ENCODE data around the gene P2RX6.
"Not testable (repeated sequence)": the region's sequence is repeated elsewhere in the genome, so short reads cannot be mapped to it uniquely, and the experiment has no call there.

P2RX6 gene

DNA sequence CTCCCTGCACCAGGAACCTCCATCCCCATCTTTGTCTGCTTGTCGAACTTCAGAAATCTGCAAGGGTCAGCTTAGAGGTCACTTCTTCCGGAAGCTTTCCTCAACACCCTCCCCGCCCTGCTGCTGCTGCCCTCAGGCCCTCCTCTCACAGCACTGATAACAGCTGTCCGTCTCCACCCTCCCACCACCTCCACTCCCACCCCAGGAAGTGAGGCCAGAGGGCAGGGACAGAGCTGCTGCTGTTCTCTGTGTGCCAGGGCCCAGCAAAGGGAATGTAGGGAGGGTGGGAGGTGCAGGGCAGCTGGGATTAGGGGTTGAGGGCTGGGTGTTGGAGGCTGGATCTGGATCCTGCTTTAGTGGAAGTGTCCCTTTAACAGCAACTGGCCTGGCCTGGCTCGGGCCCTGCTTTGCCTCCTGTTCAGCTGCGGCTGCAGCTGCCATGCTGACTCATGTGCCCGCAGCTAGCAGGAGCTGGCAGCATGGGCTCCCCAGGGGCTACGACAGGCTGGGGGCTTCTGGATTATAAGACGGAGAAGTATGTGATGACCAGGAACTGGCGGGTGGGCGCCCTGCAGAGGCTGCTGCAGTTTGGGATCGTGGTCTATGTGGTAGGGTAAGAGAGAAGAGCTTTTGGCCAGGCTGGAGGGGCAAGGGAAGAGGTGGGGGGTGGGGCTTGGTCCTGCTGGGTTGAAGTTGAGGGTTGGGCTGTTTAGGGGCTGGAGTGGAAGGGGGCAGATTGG lies at the start of gene P2RX6:
P2RX6 (plus strand) TSS at position 440 of the 740 bp plus-strand sequence; CDS start at position 450, 10 bp downstream.
- DNase-seq (ENCODE audit: low read depth in 2 of 2, low spot score in 1 of 2), result no peak

DNA sequence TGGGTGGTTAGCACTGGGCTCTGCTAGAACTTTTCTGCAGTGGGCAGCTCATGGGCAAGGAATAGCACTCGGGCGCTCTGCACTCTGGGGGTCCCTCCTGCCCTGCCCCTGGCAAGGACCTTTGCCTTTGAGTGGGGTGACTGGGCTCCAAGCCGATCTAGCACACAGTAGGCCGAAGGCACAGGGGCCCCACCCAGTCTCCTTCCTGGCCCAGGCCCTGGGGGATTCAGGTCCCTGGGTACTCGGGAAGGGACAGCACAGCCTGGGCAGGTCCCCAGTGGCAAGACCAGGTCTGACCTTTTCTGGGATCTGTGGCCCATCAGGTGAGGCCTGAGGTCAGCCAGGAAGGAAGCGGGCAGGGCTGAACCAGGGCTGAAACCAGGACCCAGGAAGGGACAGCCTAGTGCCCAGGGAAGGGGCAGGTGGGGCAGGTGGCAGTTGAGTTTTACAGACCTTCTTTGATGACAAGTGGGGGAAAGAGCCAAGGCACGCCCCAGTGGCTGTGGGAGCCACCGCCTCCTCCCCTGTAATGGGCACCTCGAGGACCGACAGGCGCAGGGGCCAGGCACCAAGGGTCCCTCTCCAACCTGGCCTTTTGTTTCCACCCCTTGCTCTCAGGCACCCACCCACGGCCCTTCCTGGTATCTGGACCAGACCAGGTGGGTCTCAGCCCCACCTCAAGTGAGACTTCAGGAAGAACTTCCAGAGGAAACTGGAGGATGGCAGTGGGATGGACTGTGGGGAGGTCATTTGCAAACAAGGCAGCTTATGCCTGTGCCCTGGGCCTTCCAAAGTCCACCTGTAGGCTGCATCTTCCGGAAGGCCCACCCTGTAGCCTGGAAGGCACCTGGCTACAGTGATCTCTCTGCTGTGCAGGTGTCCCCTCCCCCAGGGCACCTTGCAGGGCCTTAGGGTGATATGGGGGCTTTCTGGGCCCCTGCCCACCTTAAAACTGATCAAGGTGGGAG lies 48.8 kb upstream of the P2RX6 start:
- DNase-seq (ENCODE audit: low read depth in 2 of 2, low spot score in 1 of 2), result no peak

DNA sequence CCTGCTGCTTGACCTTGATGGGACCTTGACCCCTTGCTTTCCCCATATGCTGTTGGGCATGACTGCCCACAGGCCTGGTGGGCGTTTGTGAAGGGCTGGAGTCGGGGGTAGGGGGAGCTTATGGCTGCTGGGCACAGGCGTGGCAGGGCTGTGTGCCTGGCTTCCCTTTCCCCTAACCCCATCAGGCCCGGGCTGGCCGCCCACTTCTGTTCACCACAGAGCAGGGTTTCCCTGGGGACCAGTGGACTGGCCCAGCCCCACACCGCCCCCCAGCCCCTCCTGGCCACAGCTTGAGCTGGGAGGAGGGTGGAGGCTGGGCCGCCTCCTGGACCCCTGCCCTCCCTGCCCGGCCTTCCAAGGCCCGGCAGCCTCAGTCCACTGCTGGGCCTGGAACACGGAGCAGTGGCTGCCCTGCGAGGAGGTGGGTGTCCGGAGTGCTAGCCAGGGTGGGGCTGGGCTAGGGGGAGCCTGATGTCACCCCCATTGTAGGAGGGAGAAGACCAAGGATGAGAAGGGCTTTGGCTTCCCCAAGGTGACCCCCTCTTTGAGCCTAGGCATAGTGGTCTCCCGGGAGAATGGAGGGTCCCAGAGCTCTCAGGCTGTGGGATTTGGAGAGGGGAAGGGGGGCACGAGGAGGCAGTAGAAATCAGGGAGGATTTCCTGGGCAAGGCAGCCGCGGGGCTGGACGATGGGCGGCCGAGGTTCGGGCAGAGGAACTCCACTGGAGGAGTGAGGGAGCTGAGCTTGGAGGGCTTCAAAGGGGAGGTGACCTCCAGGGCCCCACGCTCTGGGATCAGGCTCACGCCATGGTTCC lies 47.9 kb upstream of the P2RX6 start, which contains the start of gene AIFM3:
AIFM3 (plus strand) TSS at position 373 of the 814 bp plus-strand sequence. CDS start 690 bp downstream, outside the sequence.
- DNase-seq (ENCODE audit: low read depth in 2 of 2, low spot score in 1 of 2), result no peak

DNA sequence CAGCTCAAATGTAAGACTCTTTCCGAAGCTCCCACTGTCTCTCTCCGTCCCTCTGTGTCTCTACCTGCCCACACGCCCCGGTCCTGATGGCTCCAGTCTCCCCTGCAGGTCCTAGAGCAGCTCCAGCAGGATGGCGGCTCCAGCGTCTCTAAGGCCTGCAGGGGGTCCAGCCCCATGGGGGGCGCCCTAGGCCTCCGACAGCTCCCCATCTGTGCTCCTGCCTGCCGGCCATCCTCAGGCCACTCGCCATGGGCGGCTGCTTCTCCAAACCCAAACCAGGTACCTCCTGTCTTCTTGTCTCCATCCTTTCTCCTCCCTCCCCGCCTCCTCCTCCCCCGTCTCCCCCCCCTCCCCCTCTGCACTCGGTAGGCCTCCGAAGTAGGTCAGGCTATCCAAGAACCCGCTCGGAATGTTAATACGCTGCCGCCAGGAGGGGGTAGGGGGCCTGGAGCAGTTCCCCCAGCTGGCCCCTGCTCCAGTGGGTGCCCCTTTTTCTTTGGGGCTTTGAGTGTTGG lies 47.2 kb upstream of the P2RX6 start:
- DNase-seq (ENCODE audit: low read depth in 2 of 2, low spot score in 1 of 2), result no peak

DNA sequence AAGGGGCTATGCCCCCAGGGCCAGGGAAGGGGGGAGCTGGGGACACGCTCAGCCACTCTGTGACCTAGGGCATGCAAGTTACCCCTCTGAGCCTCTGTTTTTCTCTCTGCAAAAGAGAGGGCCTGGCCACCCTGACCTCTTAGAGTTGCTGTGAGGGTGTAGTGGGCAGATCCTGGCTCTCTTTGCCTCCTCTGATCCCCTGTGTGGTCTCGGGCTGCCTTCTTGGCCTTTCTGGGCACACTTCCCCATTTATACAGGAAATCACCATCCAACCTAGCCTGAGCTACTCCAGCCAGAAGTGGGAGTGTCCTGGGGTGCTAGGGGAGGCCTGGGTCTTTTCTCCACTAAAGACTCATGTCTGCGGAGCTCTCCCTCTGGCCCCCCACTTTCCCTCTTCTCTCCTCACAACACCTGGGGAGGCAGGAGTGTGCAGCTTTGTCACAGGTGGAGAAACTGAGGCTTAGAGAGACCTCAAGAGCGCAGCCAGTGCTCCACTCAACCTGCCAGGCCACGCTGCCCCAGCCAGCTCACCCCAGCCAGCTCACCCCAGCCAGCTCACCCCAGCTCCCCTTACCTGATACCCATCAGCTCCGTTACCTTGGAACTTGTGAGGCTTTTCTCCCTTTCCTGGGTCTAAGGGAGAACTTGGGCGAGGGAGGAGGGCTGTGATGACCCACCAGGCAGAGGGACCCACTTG lies 46.5 kb upstream of the P2RX6 start:
- DNase-seq (ENCODE audit: low read depth in 2 of 2, low spot score in 1 of 2), result no peak

DNA sequence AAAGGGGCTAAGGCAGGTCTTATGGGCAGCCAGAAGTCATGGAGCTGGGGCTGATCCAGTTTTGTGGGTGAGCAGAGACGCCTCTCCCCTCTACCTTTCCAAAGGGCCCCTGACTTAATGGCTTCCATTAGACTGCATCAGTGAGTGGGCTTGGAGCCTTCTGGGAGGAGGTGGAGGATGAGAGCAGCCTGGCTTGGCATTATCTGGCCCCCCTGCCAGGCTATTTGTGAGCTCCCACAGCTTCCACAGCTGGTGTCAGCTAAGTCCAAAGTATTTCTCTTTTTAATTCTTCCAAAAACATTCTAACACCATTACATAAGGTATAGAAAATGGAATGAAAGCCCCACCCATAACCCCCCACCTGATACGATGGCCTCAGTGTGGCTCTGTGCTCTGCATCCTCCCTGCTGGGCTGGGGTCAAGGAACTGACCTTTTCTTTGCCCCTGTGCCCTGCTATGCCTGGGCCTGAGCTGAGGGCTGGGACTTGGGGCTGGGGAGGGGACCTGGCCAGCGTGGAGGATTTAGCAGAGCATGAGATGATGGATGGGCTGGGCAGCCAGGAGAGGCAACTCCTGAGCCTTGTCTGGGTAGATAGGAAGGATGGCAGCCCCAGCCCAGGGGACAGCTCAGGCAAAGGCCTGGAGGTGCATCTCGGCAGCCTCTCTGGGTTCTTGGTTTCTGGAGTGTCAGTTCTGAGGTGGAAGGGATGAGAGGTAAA lies 43.9 kb upstream of the P2RX6 start:
- DNase-seq (ENCODE audit: low read depth in 2 of 2, low spot score in 1 of 2), result no peak

DNA sequence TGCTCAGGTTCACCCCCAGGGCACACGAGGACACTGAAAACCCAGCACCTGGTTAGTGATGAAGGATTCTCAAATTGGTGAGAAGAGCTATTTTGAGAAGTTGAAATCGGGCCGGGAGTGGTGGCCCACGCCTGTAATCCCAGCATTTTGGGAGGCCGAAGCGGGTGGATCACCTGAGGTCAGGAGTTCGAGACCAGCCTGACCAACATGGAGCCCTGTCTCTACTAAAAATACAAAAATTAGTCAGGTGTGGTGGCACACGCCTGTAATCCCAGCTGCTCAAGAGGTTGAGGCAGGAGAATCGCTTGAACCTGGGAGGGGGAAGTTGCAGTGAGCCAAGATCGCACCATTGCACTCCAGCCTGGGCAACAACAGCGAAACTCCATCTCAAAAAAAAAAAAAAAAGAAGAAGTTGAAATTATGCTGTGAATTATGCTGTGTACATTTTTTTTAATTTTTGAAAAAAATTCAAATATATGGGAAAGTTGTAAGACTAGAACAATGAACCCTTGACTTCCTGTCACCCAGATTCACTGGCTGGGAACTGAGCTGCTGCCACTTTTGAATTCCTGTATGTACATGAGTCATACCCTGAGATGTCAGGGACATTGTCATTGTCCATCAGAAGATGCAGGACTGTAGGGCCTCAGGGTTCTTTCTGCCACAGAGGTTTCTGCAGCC lies 42.8 kb upstream of the P2RX6 start:
- DNase-seq (ENCODE audit: low read depth in 2 of 2, low spot score in 1 of 2), result not testable (repeated sequence)

DNA sequence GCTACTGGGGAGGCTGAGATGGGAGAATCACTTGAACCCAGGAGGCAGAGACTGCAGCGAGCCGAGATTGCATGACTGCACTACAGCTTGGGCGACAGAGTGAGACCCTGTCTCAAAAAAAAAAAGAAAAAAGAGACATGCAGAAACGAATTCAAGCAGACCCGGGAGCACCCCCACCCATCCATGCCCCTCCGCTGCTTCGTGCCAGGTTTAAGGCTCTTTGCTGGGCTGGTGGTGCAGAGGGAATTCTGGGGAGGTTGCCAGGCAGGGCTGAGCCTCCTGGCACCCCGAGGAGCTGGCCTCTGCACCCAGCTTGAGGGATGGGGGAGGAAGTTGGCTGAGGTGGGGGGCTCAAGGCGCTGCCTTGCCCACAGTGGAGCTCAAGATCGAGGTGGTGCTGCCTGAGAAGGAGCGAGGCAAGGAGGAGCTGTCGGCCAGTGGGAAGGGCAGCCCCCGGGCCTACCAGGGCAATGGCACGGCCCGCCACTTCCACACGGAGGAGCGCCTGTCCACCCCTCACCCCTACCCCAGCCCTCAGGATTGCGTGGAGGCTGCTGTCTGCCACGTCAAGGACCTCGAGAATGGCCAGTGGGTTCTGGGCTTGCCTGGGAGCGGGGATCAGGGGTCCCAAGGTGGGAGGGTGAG lies 41.9 kb upstream of the P2RX6 start:
- DNase-seq (ENCODE audit: low read depth in 2 of 2, low spot score in 1 of 2), result no peak

DNA sequence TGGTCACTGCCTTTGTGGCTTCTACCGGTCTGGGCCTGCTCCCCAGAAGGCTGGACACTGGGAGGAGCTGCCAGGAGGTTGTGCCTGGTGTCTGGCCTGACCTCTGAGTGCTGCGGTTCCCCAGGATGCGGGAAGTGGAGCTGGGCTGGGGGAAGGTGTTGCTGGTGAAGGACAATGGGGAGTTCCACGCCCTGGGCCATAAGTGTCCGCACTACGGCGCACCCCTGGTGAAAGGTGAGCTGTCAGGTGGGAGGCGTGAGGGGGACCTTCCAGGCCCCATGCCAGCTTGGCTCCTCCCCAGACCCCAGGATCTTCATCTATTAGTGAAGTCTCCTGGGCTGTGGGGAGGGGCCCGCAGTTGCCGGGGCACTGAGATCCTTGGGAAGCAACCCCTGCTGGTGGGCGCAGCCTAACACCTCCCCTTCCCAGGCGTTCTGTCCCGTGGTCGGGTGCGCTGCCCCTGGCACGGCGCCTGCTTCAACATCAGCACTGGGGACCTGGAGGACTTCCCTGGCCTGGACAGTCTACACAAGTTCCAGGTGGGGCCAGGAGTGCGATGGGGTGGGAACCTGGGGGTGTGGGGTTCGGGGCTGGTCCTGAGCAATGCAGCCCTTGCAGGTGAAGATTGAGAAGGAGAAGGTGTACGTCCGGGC lies 41.2 kb upstream of the P2RX6 start:
- DNase-seq (ENCODE audit: low read depth in 2 of 2, low spot score in 1 of 2), result no peak

DNA sequence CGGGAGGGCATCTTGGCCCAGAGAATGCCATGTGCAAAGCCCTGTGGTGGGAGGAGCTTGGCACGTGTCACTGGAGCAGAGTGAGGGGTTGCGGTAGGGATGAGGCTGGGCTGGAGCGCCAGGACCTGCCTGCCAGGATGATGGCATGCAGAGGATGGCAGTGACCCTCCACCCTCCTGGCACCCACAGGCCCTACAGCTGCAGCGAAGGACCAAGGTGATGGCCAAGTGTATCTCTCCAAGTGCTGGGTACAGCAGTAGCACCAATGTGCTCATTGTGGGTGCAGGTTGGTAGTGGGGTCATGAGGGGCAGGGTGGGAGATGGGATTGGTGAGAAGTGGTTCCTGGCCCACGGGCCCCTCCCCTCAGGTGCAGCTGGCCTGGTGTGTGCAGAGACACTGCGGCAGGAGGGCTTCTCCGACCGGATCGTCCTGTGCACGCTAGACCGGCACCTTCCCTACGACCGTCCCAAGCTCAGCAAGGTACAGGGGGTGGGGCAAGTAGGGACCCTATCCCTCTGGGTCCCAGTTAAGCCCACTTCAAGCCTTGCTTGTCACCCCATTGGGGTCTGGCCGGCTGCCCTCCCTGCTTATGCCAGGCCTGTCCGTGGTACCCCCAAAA lies 40.5 kb upstream of the P2RX6 start:
- DNase-seq (ENCODE audit: low read depth in 2 of 2, low spot score in 1 of 2), result no peak

DNA sequence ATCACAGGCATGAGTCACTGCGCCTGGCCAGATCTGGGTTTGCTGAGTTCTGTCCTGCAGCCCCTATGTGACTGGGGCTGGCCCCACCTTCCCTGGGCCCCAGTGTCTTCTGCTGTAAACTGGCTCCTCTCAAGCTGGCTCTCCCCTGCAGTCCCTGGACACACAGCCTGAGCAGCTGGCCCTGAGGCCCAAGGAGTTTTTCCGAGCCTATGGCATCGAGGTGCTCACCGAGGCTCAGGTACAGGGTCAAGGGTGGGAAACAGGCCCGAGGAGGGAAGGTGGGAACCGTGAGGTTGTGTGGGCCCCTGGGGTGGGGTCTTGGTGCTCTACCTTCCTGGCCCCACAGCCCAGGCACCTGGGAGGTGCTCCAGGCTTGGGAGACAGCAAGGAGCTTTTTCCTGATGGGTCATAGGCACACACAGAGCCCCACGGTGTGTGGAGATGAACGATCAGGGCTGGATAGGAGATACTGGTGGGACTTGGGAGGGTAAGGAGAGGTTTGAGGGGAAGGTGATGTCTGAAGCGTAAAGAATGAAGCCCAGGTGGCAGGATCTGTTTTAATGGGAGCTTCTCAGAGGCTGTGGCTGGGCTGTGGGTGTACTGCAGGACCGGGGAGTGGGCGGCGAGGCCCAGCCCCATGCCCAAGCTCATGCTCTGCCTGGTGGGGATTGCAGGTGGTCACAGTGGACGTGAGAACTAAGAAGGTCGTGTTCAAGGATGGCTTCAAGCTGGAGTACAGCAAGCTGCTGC lies 39.2 kb upstream of the P2RX6 start:
- DNase-seq (ENCODE audit: low read depth in 2 of 2, low spot score in 1 of 2), result no peak

DNA sequence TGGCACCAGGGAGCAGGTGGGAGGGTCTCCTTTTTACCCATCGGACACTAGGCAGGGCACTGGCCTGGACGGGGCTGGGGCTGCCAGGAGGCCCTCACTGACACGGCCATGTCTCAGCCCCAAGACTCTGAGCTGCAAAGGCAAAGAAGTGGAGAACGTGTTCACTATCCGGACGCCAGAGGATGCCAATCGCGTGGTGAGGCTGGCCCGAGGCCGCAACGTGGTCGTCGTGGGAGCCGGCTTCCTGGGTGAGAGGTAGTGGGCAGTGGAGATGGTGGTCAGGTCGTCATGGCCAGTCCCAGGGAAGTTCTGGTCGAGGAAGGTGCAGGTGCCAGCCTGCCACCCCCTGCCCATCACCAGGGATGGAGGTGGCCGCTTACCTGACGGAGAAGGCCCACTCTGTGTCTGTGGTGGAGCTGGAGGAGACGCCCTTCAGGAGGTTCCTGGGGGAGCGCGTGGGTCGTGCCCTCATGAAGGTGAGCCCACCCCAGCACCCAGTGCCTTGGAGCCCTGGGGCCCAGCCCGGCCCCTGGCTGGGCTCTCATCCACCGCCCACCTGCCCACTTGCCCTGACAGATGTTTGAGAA lies 38.6 kb upstream of the P2RX6 start:
- no peak for DNase-seq (ENCODE audit: low read depth in 2 of 2, low spot score in 1 of 2)

DNA sequence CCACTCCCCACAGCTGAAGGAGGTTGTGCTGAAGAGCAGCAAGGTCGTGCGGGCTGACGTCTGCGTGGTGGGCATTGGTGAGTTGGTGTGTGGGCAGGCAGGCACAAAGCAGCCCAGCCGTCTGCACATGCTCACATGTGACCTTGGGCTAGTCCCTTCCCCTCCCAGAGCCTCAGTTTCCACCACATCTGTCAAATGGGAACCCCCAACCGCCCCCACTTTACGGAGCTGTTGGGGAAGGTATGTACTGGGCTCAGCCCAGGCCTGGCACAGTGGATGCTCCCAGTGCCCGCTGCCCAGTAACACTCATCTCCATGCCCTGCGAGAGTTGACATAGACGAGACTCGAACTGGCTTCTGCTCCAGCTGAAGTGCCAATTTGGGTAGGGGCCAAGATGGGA lies 37.9 kb upstream of the P2RX6 start:
- no peak for DNase-seq (ENCODE audit: low read depth in 2 of 2, low spot score in 1 of 2)

DNA sequence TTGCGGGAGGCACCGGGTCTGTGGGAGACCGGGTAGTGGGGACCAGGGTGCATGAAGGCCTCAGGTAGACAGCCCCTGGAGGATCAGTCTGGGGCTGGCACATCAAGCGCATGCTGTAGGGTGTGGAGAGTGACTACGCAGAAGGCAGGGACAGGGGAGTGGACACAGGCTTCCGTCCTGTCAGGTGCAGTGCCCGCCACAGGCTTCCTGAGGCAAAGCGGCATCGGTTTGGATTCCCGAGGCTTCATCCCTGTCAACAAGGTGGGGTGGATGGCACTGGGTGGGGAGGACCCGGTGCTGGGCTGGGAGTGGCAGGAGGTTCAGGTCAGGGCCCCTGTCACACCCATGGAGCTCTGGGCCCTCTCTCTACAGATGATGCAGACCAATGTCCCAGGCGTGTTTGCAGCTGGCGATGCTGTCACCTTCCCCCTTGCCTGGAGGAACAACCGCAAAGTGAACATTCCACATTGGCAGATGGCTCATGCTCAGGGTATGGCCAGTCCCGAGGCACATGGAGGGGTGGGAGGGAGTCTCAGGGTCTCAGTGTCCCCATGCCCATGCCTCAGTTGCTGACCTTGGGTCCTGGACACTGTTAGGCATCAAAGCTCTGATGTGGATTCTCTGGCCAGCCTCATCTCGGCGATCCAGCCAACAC lies 37.3 kb upstream of the P2RX6 start:
- no peak for DNase-seq (ENCODE audit: low read depth in 2 of 2, low spot score in 1 of 2)

DNA sequence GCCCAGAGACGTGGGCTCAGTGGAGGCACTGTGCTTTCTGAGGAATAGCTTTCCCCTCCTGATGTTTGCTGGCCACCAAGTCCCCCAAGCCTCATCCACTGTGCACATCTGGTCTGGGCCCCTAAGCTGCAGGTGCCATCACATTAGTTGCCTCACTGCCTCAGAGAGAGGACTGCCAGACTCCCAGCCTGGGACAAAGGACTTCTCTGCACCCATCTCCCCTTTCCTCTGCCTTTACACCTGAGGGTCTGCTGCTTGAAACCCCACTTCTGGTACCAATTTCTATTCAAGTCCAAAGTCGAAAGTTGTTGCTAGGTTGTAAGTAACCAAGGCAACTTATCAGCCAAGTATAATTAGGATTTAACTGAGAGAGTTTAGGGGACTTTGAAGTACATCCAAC lies 36.5 kb upstream of the P2RX6 start:
- DNase-seq (ENCODE audit: low read depth in 2 of 2, low spot score in 1 of 2), result no peak

DNA sequence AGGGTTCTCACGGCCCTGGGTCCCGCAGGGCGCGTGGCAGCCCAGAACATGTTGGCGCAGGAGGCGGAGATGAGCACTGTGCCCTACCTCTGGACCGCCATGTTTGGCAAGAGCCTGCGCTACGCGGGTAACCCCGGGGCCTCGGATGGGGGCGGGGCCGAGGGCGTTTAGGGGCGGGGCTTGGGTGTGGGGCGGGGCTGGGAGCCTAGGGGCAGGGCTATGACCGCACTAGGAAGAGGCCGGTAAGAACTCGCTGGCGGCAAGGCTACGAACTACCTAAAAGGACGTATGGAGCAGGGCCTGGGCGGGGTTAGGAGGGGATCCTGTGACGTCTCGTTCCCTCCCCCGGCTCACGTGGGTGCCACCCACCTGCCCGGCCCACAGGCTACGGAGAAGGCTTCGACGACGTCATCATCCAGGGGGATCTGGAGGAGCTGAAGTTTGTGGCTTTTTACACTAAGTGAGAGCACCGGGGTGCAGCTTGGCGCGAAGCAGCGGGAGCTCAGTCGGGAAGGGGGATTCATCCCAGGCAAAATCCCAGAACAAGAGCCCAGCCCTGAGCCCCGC lies 35.6 kb upstream of the P2RX6 start:
- peak in 1 of 2 donors; percentile 26 for DNase-seq (ENCODE audit: low read depth in 2 of 2, low spot score in 1 of 2)
